Thyroid gland (tissue), 4 donors: ENCODE data around the gene SYNGR3. TPM values are rescaled to one million over a fixed set of nuclear protein-coding genes. Genes with fewer than 3 reads are reported as not detected.

Experiments used
- DNase-seq, 2 donors: peaks; one replicate each; pipeline ENCODE4 v3.0.0-alpha.2; 2019
- H3K27ac ChIP-seq, 3 donors: fragments of 200-600 bp; sonication (generic); 1 replicate in 2 of 3; 2 replicates in 1 of 3; pipeline ENCODE4 v1.5.1; 2016 to 2019; ENCODE audit warnings: mild to moderate bottlenecking in 1 of 3, moderate library complexity in 1 of 3
- H3K27me3 ChIP-seq: fragments of 200-600 bp; sonication (generic); one replicate; pipeline ENCODE4 v1.5.1; 2019
- H3K36me3 ChIP-seq, 2 donors: fragments of 200-600 bp; sonication (generic); one replicate each; pipeline ENCODE4 v1.5.1; 2016 to 2019
- H3K4me1 ChIP-seq, 2 donors: fragments of 200-600 bp; sonication (generic); one replicate each; pipeline ENCODE4 v1.5.1; 2017 to 2019
- H3K4me3 ChIP-seq, 3 donors: fragments of 200-600 bp; sonication (generic); replicated peaks in 1 of 3; 1 replicate in 2 of 3; 2 replicates in 1 of 3; pipeline ENCODE4 v1.5.1; 2016; ENCODE audit warnings: mild to moderate bottlenecking in 1 of 3
- H3K9me3 ChIP-seq: fragments of 200-600 bp; sonication (generic); one replicate; pipeline ENCODE4 v1.5.1; 2017
- CTCF ChIP-seq, 6 experiments: fragments of 200-600 bp in 3 of 6; fragments of 450-650 bp in 3 of 6; sonication (generic) in 3 of 6; IDR thresholded peaks; one replicate each; pipeline ENCODE4 v1.5.1; 2016 to 2019; ENCODE audit warnings: antibody characterized with exemption in 6 of 6, mild to moderate bottlenecking in 2 of 6, inconsistent platforms in 1 of 6, moderate library complexity in 1 of 6
- POLR2A ChIP-seq, 2 donors: fragments of 450-650 bp; IDR thresholded peaks; one replicate each; pipeline ENCODE4 v1.6.1; 2017; ENCODE audit warnings: antibody characterized with exemption in 2 of 2, mild to moderate bottlenecking in 2 of 2, moderate library complexity in 1 of 2
- WGBS, 2 donors: methylation state at CpG; one replicate each; pipeline ENCODE4 v1.1.5; 2017; 5-methylcytosine and 5-hydroxymethylcytosine counted together
- intact Hi-C: fragments of 100-400 bp; cut with DNase I; formaldehyde crosslinking; loops from one replicate; pipeline ENCODE4 v1.15.1; 2023
- total RNA-seq, 4 donors: library from RNA; depleted of rRNA; stranded (reverse); fragments of >200 nt; gene quantifications; one replicate each; pipeline ENCODE4 v1.2.3, GENCODE V29; 2016

SYNGR3 gene
- total RNA-seq, 4 donors from 2014 or later = not detected

GRCh38 chr16:2002406-2003230 lies 12.8 kb downstream of the SYNGR3 start:
- 93 to 98% methylated on average over 9 to 29 of the region's 47 CpGs for WGBS, 2 donors
- no peak overlapping the region for H3K4me3 ChIP-seq
- peaks cover 51 to 54% of the 10 kb centered on the region in 2 donors for H3K36me3 ChIP-seq
- no peak for DNase-seq
- intact Hi-C loops = no loop called here
- peaks cover 8 to 29% of the 10 kb centered on the region in 2 donors for H3K4me1 ChIP-seq
- H3K27ac ChIP-seq = no peak overlapping the region
- no peaks in the 10 kb centered on the region for H3K27me3 ChIP-seq
- no peak for TF ChIP-seq POLR2A (IDR thresholded peaks at IDR 0.05)
- no peak for TF ChIP-seq CTCF (IDR thresholded peaks at IDR 0.05)
- no peaks in the 10 kb centered on the region for H3K9me3 ChIP-seq

GRCh38 chr16:2003231-2003826 lies 13.6 kb downstream of the SYNGR3 start:
- Histone ChIP-seq H3K9me3 (no peaks in the 10 kb centered on the region), H3K27me3 (no peaks in the 10 kb centered on the region), H3K36me3 (peaks cover 45 to 47% of the 10 kb centered on the region in 2 donors), H3K4me3 (no peak overlapping the region), H3K4me1 (peaks cover 15 to 36% of the 10 kb centered on the region in 2 donors), H3K27ac (no peak overlapping the region)
- 68 to 83% methylated on average over 5 to 8 of the region's 8 CpGs for WGBS, 2 donors
- no peak for DNase-seq
- intact Hi-C loops = no loop called here
- TF ChIP-seq CTCF (IDR thresholded peaks at IDR 0.05) = no peak
- TF ChIP-seq POLR2A (IDR thresholded peaks at IDR 0.05) = no peak

GRCh38 chr16:2003827-2004641 lies 14.3 kb downstream of the SYNGR3 start:
- Histone ChIP-seq H3K27me3 (no peaks in the 10 kb centered on the region), H3K27ac (no peak overlapping the region), H3K4me3 (no peak overlapping the region), H3K36me3 (peaks cover 38 to 40% of the 10 kb centered on the region in 2 donors), H3K4me1 (peaks cover 21 to 43% of the 10 kb centered on the region in 2 donors), H3K9me3 (no peaks in the 10 kb centered on the region)
- WGBS, 2 donors = 26 to 53% methylated on average over 16 to 28 of the region's 36 CpGs
- no peak for TF ChIP-seq POLR2A (IDR thresholded peaks at IDR 0.05)
- peak; percentile 73 to 95 (median 90) for TF ChIP-seq CTCF (IDR thresholded peaks at IDR 0.05)
- intact Hi-C loops = no loop called here
- peak; percentile 88 to 90 for DNase-seq

- H3K4me3 ChIP-seq = no peak overlapping the region
- DNase-seq = peak in 1 of 2 donors; percentile 29
- H3K9me3 ChIP-seq = no peaks in the 10 kb centered on the region
- intact Hi-C loops = no loop called here
- H3K27me3 ChIP-seq = no peaks in the 10 kb centered on the region
- H3K4me1 ChIP-seq = peaks cover 21 to 43% of the 10 kb centered on the region in 2 donors
- H3K36me3 ChIP-seq = peaks cover 29 to 31% of the 10 kb centered on the region in 2 donors
- H3K27ac ChIP-seq = no peak overlapping the region
- no peak for TF ChIP-seq CTCF (IDR thresholded peaks at IDR 0.05)
- no peak for TF ChIP-seq POLR2A (IDR thresholded peaks at IDR 0.05)
- WGBS, 2 donors = 80 to 86% methylated on average over 16 to 25 of the region's 34 CpGs
These were observed 15.2 kb downstream of the SYNGR3 start for GRCh38 chr16:2004795-2005517.
